ENCODE data around the gene KIR2DL3. TPM values are rescaled to one million over a fixed set of nuclear protein-coding genes. Genes with fewer than 3 reads are reported as not detected.
"Not testable (repeated sequence)": the region's sequence is repeated elsewhere in the genome, so short reads cannot be mapped to it uniquely, and the experiment has no call there.

KIR2DL3 gene
- not detected in 2 replicates for total RNA-seq (2014; rRNA removed; shearing (Covaris generic))

DNA sequence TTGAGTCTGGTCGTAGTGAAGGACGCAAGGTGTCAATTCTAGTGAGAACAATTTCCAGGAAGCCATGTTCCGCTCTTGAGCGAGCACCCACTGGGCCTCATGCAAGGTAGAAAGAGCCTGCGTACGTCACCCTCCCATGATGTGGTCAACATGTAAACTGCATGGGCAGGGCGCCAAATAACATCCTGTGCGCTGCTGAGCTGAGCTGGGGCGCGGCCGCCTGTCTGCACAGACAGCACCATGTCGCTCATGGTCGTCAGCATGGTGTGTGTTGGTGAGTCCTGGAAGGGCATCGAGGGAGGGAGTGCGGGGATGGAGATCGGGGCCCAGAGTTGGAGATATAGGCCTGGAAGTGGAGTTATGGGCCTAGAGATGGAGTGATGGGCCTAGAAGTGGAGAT, at the start of gene KIR2DL3:
Gene KIR2DL3 (plus strand): TSS at position 208 of the 400 bp plus-strand sequence. CDS start 33 bp downstream, at position 241.
- not testable (repeated sequence) for DNase-seq; H3K9me3 ChIP-seq (replicated peaks); H3K27me3 ChIP-seq; H3K27ac ChIP-seq; H3K4me3 ChIP-seq; H3K36me3 ChIP-seq; H3K4me1 ChIP-seq

DNA sequence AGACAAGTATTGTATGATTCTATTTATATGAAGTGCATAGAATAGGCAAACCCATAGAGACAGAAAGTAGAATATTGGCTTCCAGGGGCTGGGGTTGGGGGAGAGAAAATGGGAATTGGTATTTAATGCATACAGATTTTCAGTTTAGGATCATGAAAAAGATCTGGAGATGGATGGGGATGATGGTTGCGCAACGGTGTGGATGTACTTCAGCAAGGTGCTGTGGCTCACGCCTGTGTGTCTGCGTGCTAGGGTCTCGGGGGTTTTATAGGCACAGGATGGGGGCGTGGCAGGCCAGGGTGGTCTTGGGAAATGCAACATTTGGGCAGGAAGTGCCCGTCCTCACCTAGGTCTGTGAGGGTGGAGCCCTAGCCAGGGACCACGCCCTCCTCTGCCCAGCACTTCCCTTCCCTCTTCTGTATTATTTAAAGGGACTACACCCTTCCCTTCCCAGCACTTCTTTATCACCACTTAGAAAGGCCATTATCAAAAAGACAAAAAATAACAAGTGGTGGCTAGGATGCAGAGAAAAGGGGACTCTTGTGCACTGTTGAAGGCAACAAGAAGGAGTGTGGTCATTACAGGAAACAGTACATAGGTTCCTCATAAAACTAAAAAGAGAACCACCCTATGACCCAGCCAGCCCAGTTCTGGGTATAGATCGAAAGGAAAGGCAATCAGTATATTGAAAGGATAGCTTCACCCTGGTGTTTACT, 46.6 kb upstream of the KIR2DL3 start:
- H3K36me3 ChIP-seq, result no peaks in the 10 kb centered on the region
- no peak for DNase-seq
- H3K9me3 ChIP-seq (replicated peaks), result no peaks in the 10 kb centered on the region

DNA sequence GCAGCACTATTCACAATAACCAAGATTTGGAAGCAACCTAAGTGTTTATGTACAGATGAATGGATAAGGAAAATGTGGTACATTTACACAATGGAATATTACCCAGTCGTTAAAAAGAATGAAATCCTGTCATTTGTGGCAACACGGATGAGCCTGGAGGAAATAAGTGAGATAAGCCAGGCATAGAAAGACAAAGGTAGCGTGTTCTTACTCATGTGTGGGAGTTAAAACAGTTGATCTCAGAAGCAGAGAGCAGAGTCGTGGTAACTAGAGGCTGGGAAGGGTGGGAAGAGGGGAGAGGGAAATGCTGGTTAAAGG, 46.1 kb upstream of the KIR2DL3 start:
- Histone ChIP-seq H3K9me3 (replicated peaks) (no peaks in the 10 kb centered on the region), H3K27ac (no peak overlapping the region), H3K36me3 (no peaks in the 10 kb centered on the region), H3K4me1 (no peaks in the 10 kb centered on the region), H3K27me3 (no peaks in the 10 kb centered on the region), H3K4me3 (no peak overlapping the region)
- no peak for DNase-seq

More for the DNA sequence above, 46.6 kb upstream of the KIR2DL3 start:
- H3K4me1 ChIP-seq, result no peaks in the 10 kb centered on the region
- H3K27ac ChIP-seq, result no peak overlapping the region
- H3K4me3 ChIP-seq, result no peak overlapping the region
- no peaks in the 10 kb centered on the region for H3K27me3 ChIP-seq

DNA sequence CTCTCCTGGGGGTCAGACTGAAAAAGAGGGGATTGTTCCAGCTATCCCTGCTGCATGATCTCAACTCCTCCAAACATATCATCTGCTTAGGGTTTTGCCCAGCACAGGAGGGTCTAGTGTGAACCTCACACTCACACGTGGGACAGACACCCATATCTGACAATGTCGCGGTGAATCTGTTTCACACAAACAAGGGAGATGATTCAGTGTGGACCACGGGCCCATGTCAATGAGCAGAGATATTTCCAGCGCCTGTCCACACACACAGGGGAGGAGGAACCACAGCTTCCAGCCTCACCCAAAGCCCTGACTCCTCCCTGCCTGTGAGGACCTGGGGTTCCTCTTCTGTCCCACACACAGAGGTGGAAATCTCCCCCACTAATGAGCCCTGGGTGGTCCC, 43.7 kb upstream of the KIR2DL3 start:
- no peak for DNase-seq
- no peak overlapping the region for H3K27ac ChIP-seq
- no peaks in the 10 kb centered on the region for H3K4me1 ChIP-seq
- H3K9me3 ChIP-seq (replicated peaks), result no peaks in the 10 kb centered on the region
- no peak overlapping the region for H3K4me3 ChIP-seq
- H3K27me3 ChIP-seq, result no peaks in the 10 kb centered on the region
- no peaks in the 10 kb centered on the region for H3K36me3 ChIP-seq

DNA sequence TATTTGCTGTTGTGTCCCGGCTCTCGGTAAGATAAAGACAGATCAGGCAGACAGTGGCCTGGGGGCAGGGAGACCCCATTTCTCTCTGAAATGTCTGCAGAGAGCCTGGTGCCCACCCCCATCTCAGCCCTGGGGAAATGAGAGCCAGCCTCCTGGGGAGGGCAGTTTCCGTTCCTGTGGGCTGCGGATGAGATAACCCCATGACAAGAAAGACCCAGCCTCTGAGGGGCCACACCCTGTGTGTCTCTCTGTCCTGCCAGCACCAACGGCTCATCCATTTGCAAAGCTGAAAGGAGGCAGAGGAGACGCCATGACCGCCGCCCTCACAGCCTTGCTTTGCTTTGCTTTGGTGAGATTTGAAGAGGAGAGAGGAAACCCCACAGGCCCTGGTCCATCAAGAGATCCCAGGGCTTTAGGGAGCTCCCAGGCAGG, 42.2 kb upstream of the KIR2DL3 start:
- Histone ChIP-seq H3K4me1 (no peaks in the 10 kb centered on the region), H3K36me3 (no peaks in the 10 kb centered on the region), H3K9me3 (replicated peaks) (no peaks in the 10 kb centered on the region), H3K4me3 (no peak overlapping the region), H3K27me3 (no peaks in the 10 kb centered on the region; the same call in 1 of the 2 replicates), H3K27ac (no peak overlapping the region)
- DNase-seq, result no peak

DNA sequence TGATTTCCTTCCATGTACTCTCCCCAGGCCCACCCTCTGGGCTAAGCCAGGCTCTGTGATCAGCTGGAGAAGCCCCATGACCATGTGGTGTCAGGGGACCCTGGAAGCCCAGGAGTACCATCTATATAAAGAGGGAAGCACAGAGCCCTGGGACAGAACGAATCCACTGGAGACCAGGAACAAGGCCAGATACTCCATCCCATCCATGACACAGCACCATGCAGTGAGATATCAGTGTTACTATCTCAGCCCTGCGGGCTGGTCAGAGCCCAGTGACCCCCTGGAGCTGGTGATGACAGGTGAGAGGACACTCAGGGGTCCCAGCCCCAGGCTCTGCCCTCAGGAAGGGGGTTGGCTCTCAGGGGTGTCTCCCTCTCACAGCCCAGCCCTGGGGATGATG, 41.5 kb upstream of the KIR2DL3 start:
- no peak overlapping the region for H3K27ac ChIP-seq
- H3K36me3 ChIP-seq, result no peaks in the 10 kb centered on the region
- H3K4me3 ChIP-seq, result no peak overlapping the region
- no peak for DNase-seq
- no peaks in the 10 kb centered on the region for H3K4me1 ChIP-seq
- no peaks in the 10 kb centered on the region for H3K9me3 ChIP-seq (replicated peaks)
- H3K27me3 ChIP-seq, result no peaks in the 10 kb centered on the region; the same call in 1 of the 2 replicates

DNA sequence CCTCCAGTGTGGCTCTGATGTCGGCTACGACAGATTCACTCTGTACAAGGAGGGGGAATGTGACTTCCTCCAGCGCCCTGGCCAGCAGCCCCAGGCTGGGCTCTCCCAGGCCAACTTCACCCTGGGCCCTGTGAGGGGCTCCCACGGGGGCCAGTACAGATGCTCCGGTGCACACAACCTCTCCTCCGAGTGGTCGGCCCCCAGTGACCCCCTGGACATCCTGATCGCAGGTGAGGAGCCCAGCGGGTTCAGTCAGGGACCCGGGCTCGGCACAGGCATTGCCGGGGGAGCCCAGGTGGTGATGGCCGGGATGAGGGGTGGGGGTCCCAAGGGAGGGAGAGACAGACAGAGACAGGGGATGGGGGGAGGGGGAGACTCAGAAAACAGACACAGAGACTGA, 40.6 kb upstream of the KIR2DL3 start:
- H3K4me3 ChIP-seq; H3K9me3 ChIP-seq (replicated peaks); H3K36me3 ChIP-seq; H3K4me1 ChIP-seq; DNase-seq; H3K27me3 ChIP-seq; H3K27ac ChIP-seq: not testable (repeated sequence)

DNA sequence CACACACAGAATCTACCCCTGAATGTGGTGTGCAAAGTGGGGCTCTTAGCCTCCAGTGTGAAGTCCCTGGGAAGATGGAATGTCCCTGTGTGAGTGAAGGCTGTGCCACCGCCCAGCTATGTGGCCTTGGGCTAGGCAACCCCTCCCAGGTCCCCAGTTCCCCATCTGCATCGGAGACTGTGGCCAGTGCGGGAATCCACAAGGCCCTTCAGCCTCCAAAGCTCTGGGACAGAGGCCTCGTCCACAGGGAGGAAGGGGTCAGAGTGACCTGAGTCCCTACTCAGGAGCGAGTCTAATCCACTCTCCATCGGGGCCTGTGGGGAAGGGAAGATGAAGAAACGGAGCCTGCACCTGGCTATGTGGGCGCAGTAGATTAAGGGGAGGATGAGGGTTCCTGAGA, 33.4 kb upstream of the KIR2DL3 start:
- Histone ChIP-seq H3K36me3 (no peaks in the 10 kb centered on the region), H3K9me3 (replicated peaks) (no peaks in the 10 kb centered on the region), H3K4me3 (no peak overlapping the region), H3K4me1 (no peaks in the 10 kb centered on the region), H3K27ac (no peak overlapping the region), H3K27me3 (peaks cover 4% of the 10 kb centered on the region; the same call in 1 of the 2 replicates)
- no peak for DNase-seq

DNA sequence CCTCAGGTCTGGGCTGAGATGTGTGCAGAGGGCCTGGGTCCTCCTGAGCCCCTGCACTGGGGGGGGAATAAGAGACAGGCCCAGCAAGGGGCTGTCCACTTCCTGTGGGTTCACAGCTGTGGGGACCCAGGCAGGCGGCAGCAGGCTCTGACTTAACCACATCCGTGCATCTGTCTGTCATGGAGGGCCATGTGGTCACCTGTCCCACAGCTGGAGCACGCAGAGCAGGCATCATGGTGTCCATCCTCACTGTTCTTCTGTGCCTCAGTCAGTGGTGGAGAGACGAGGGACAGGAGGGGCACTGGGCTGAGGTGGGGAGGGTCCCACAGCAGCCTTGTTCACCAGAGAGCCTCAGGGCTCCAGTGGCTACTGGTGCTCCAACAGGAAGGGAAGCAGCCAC, 30.4 kb upstream of the KIR2DL3 start:
- no peak overlapping the region for H3K4me3 ChIP-seq
- H3K9me3 ChIP-seq (replicated peaks), result no peaks in the 10 kb centered on the region
- peak in 1 of 2 experiments; percentile 6 for DNase-seq
- 0 out of 2 replicates have a peak, but pooled peaks cover 4% of the 10 kb centered on the region for H3K27me3 ChIP-seq
- H3K27ac ChIP-seq, result no peak overlapping the region
- H3K4me1 ChIP-seq, result no peaks in the 10 kb centered on the region
- no peaks in the 10 kb centered on the region for H3K36me3 ChIP-seq

DNA sequence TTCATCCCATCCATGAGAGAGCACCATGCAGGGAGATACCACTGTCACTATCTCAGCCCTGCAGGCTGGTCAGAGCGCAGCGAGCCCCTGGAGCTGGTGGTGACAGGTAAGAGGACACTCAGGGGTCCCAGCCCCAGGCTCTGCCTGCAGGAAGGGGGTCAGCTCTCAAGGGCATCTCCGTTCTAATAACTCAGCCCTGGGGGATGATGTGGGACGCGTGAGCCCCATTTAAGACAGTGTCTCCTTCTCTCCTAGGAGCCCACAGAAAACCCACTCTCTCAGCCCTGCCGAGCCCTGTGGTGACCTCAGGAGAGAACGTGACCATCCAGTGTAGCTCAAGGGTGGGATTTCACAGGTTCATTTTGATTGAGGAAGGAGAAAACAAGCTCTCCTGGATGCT, 29.5 kb upstream of the KIR2DL3 start:
- H3K9me3 ChIP-seq (replicated peaks), result no peaks in the 10 kb centered on the region

DNA sequence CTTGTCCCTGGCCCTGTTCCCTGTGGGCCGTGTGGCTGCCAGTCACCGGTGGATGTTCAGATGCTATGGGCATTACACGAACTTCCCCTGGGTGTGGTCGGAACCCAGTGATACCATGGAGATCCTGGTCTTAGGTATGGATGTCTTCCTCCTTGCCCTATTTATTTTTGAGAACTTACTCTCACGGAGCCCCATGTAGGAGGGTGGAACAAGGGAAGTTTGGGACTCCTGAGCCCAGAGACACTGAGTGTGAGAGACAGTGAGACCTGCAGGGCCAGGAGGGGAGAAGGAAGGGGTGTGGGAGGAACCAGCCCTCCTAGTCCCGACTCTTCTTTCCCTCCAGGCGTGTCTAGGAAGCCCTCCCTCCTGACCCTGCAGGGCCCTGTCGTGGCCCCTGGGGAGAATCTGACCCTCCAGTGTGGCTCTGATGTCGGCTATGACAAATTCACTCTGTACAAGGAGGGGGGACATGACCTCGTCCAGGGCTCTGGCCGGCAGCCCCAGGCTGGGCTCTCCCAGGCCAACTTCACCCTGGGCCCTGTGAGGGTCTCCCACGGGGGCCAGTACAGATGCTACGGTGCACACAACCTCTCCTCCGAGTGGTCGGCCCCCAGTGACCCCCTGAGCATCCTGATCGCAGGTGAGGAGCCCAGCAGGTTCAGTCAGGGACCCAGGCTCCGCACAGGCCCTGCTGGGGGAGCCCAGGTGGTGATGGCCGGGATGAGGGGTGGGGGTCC, 28.9 kb upstream of the KIR2DL3 start:
- H3K4me3 ChIP-seq, result no peak overlapping the region
- no peak overlapping the region for H3K27ac ChIP-seq
- no peaks in the 10 kb centered on the region for H3K4me1 ChIP-seq
- no peak for DNase-seq
- no peaks in the 10 kb centered on the region for H3K36me3 ChIP-seq
- no peaks in the 10 kb centered on the region for H3K9me3 ChIP-seq (replicated peaks)
- H3K27me3 ChIP-seq, result no peaks in the 10 kb centered on the region

More for the DNA sequence above, 29.5 kb upstream of the KIR2DL3 start:
- Histone ChIP-seq H3K27me3 (no peaks in the 10 kb centered on the region), H3K4me1 (no peaks in the 10 kb centered on the region), H3K4me3 (no peak overlapping the region), H3K27ac (no peak overlapping the region), H3K36me3 (no peaks in the 10 kb centered on the region)
- DNase-seq, result no peak

DNA sequence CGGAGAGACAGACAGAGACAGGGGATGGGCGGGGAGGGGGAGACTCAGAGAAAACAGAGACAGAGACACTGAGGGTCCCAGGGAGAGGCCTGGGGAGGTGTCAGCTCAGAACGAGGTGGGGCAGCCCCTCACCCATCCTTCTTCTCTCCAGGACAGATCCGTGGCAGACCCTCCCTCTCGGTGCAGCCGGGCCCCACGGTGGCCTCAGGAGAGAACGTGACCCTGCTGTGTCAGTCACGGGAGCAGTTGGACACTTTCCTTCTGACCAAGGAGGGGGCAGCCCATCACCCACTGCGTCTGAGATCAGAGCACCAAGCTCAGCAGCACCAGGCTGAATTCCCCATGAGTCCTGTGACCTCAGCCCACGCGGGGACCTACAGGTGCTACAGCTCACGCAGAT, 28.4 kb upstream of the KIR2DL3 start:
- H3K4me3 ChIP-seq; H3K27me3 ChIP-seq; DNase-seq; H3K36me3 ChIP-seq; H3K9me3 ChIP-seq (replicated peaks); H3K4me1 ChIP-seq; H3K27ac ChIP-seq: not testable (repeated sequence)

DNA sequence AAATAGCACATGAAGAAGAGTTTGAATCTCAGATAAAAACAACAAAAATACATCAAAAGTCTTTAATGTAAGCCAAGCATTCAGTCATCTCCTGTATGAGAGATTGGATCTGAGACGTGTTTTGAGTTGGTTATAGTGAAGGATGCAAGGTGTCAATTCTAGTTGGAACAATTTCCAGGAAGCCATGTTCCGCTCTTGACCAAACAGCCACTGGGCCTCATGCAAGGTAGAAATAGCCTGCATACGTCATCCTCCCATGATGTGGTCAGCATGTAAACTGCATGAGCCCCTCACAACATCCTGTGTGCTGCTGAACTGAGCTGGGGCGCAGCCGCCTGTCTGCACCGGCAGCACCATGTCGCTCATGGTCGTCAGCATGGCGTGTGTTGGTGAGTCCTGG, 14.2 kb upstream of the KIR2DL3 start, which contains the start of gene KIR3DL3:
Gene KIR3DL3 (plus strand): TSS at position 301 of the 400 bp plus-strand sequence. CDS start 55 bp downstream, at position 356.
- Histone ChIP-seq H3K4me1 (no peaks in the 10 kb centered on the region), H3K36me3 (no peaks in the 10 kb centered on the region), H3K27me3 (no peaks in the 10 kb centered on the region), H3K4me3 (no peak within 1 kb of the TSS), H3K9me3 (replicated peaks) (no peaks in the 10 kb centered on the region), H3K27ac (no peak within 1 kb of the TSS)
- DNase-seq, result no peak

DNA sequence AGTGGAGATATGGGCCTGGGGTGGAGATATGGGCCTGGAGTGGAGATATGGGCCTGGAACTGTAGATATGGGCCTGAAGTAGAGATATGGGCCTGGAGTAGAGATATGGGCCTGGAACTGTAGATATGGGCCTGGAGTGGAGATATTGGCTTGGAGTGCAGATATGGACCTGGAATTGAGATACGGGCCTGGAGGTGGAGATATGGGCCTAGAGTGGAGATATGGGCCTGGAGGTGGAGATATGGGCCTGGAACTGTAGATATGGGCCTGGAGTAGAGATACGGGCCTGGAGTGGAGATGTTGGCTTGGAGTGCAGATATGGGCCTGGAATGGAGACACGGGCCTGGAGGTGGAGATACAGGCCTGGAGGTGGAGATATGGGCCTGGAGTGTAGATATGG, 13.7 kb upstream of the KIR2DL3 start:
- Histone ChIP-seq H3K27me3 (no peaks in the 10 kb centered on the region), H3K27ac (no peak overlapping the region), H3K9me3 (replicated peaks) (no peaks in the 10 kb centered on the region), H3K4me1 (no peaks in the 10 kb centered on the region), H3K36me3 (no peaks in the 10 kb centered on the region), H3K4me3 (no peak overlapping the region)
- DNase-seq, result no peak

DNA sequence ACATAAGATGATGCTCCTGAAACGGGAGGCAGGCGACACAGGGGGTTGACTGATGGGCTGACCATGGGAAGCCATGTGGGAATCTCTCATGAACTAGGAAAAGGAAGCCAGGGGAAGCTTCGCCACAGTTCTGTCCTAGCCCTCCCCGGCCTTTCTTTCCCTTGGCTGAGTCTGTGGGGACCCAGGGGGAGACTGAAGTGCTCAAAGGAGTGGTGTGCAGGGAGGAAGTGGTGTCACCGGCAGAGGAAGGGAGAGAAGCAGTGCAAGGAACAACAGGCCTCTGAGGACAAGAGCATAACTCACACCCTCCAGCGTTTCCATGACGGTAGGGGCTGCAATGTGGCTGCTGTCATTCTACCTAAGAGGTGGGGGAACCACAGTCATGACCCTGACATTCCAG, 13.0 kb upstream of the KIR2DL3 start:
- H3K9me3 ChIP-seq (replicated peaks), result no peaks in the 10 kb centered on the region
- H3K4me1 ChIP-seq, result no peaks in the 10 kb centered on the region
- no peak overlapping the region for H3K4me3 ChIP-seq
- no peaks in the 10 kb centered on the region for H3K36me3 ChIP-seq
- no peak for DNase-seq
- H3K27ac ChIP-seq, result no peak overlapping the region
- H3K27me3 ChIP-seq, result no peaks in the 10 kb centered on the region
